ENCODE data around the gene SFXN1. TPM values are rescaled to one million over a fixed set of nuclear protein-coding genes. Genes with fewer than 3 reads are reported as not detected.
A peak's percentile ranks its signal among the peaks of the same experiment; 100 is the strongest.
"Not testable (repeated sequence)": the region's sequence is repeated elsewhere in the genome, so short reads cannot be mapped to it uniquely, and the experiment has no call there.

Gene SFXN1
- total and polyA plus RNA-seq, 2 experiments from 2014 or later, result 50.3 to 96.4 TPM

GRCh38 chr5:175443514-175444059 lies 34.8 kb upstream of the SFXN1 start:
- 3 to 4% methylated on average over 28 of the region's 29 CpGs for WGBS, 2 experiments (ENCODE audit: low coverage in 1 of 2, low lambda C conversion rate in 2 of 2, missing lambda C conversion rate in 2 of 2)
- H2AFZ ChIP-seq, result no peak overlapping the region
- DNase-seq, result peak; percentile 6
- H4K20me1 ChIP-seq (ENCODE audit: insufficient read depth), result no peaks in the 10 kb centered on the region
- peaks cover 37% of the 10 kb centered on the region for H3K27me3 ChIP-seq (replicated peaks; ENCODE audit: insufficient read depth)
- H3K9me2 ChIP-seq (ENCODE audit: insufficient read depth), result no peaks in the 10 kb centered on the region
- no peak overlapping the region for H3K27ac ChIP-seq
- H3F3A ChIP-seq (ENCODE audit: insufficient read depth), result no peaks in the 10 kb centered on the region
- TF ChIP-seq EZH2phosphoT487 (IDR thresholded peaks at IDR 0.05; ENCODE audit: insufficient read depth, low read depth), result no peak
- TF ChIP-seq EZH2 (IDR thresholded peaks at IDR 0.05; ENCODE audit: insufficient read depth, poor library complexity, severe bottlenecking), result no peak
- no peaks in the 10 kb centered on the region for H3K36me3 ChIP-seq (ENCODE audit: low read depth)
- H3K4me3 ChIP-seq, result no peak overlapping the region
- H3K4me1 ChIP-seq (ENCODE audit: insufficient read depth), result no peaks in the 10 kb centered on the region
- no peaks in the 10 kb centered on the region for H3K79me2 ChIP-seq (ENCODE audit: insufficient read depth)
- no peak overlapping the region for H3K9ac ChIP-seq
- no peak overlapping the region for H3K4me2 ChIP-seq (ENCODE audit: unreplicated experiment)
- H3K9me3 ChIP-seq (ENCODE audit: low read depth), result no peaks in the 10 kb centered on the region
- in situ Hi-C loops (cut with MboI), result loop anchor here (10.0 kb wide), 1 partner anchor 489 kb away; no protein-coding TSS in a partner anchor

- peaks cover 43% of the 10 kb centered on the region for H3K27me3 ChIP-seq (replicated peaks; ENCODE audit: insufficient read depth)
- no peaks in the 10 kb centered on the region for H3K79me2 ChIP-seq (ENCODE audit: insufficient read depth)
- in situ Hi-C loops (cut with MboI), result loop anchor here (10.0 kb wide), 1 partner anchor 489 kb away; no protein-coding TSS in a partner anchor
- H3K9me3 ChIP-seq (ENCODE audit: low read depth), result no peaks in the 10 kb centered on the region
- H2AFZ ChIP-seq, result no peak within 1 kb of the TSS
- no peak within 1 kb of the TSS for H3K9ac ChIP-seq
- TF ChIP-seq EZH2phosphoT487 (IDR thresholded peaks at IDR 0.05; ENCODE audit: insufficient read depth, low read depth) (no peak), EZH2 (IDR thresholded peaks at IDR 0.05; ENCODE audit: insufficient read depth, poor library complexity, severe bottlenecking) (no peak)
- WGBS, 2 experiments (ENCODE audit: low coverage in 1 of 2, low lambda C conversion rate in 2 of 2, missing lambda C conversion rate in 2 of 2), result 2 to 3% methylated on average over 60 to 88 of the region's 91 CpGs
- peak within 1 kb of the TSS; percentile 23 for H3K4me2 ChIP-seq (ENCODE audit: unreplicated experiment)
- H3K36me3 ChIP-seq (ENCODE audit: low read depth), result no peaks in the 10 kb centered on the region
- H3K4me3 ChIP-seq, result peak within 1 kb of the TSS; percentile 27
- no peak within 1 kb of the TSS for H3K27ac ChIP-seq
- H3K4me1 ChIP-seq (ENCODE audit: insufficient read depth), result no peaks in the 10 kb centered on the region
- no peaks in the 10 kb centered on the region for H3F3A ChIP-seq (ENCODE audit: insufficient read depth)
- peak; percentile 59 for DNase-seq
- H4K20me1 ChIP-seq (ENCODE audit: insufficient read depth), result no peaks in the 10 kb centered on the region
- H3K9me2 ChIP-seq (ENCODE audit: insufficient read depth), result no peaks in the 10 kb centered on the region
Measured at GRCh38 chr5:175444060-175444904, 34.1 kb upstream of the SFXN1 start, which contains the start of gene DRD1. Gene DRD1, minus strand, starts transcription at chr5:175444182. Its CDS starts 1,083 bp downstream, at chr5:175443099.

GRCh38 chr5:175444905-175445456 lies 33.4 kb upstream of the SFXN1 start:
- Histone ChIP-seq H3K27ac (no peak overlapping the region), H3K4me3 (no peak overlapping the region), H3K9ac (no peak overlapping the region), H3K4me1 (ENCODE audit: insufficient read depth) (no peaks in the 10 kb centered on the region), H3F3A (ENCODE audit: insufficient read depth) (no peaks in the 10 kb centered on the region), H3K4me2 (ENCODE audit: unreplicated experiment) (no peak overlapping the region), H3K9me2 (ENCODE audit: insufficient read depth) (no peaks in the 10 kb centered on the region), H3K36me3 (ENCODE audit: low read depth) (no peaks in the 10 kb centered on the region), H4K20me1 (ENCODE audit: insufficient read depth) (no peaks in the 10 kb centered on the region), H3K79me2 (ENCODE audit: insufficient read depth) (no peaks in the 10 kb centered on the region), H3K9me3 (ENCODE audit: low read depth) (no peaks in the 10 kb centered on the region), H3K27me3 (replicated peaks; ENCODE audit: insufficient read depth) (peaks cover 45% of the 10 kb centered on the region), H2AFZ (no peak overlapping the region)
- DNase-seq, result no peak
- 25 to 26% methylated on average over 35 to 37 of the region's 37 CpGs for WGBS, 2 experiments (ENCODE audit: low coverage in 1 of 2, low lambda C conversion rate in 2 of 2, missing lambda C conversion rate in 2 of 2)
- TF ChIP-seq EZH2 (IDR thresholded peaks at IDR 0.05; ENCODE audit: insufficient read depth, poor library complexity, severe bottlenecking) (no peak), EZH2phosphoT487 (IDR thresholded peaks at IDR 0.05; ENCODE audit: insufficient read depth, low read depth) (no peak)
- in situ Hi-C loops (cut with MboI), result loop anchor here (10.0 kb wide), 1 partner anchor 490 kb away; no protein-coding TSS in a partner anchor

- peaks cover 45% of the 10 kb centered on the region for H3K27me3 ChIP-seq (replicated peaks; ENCODE audit: insufficient read depth)
- H3K4me1 ChIP-seq (ENCODE audit: insufficient read depth); H3K4me3 ChIP-seq; H3K9me2 ChIP-seq (ENCODE audit: insufficient read depth); H3K4me2 ChIP-seq (ENCODE audit: unreplicated experiment); H3K27ac ChIP-seq; H3K79me2 ChIP-seq (ENCODE audit: insufficient read depth); H3F3A ChIP-seq (ENCODE audit: insufficient read depth); H3K36me3 ChIP-seq (ENCODE audit: low read depth); H3K9me3 ChIP-seq (ENCODE audit: low read depth); DNase-seq; H3K9ac ChIP-seq; H4K20me1 ChIP-seq (ENCODE audit: insufficient read depth); H2AFZ ChIP-seq: not testable (repeated sequence)
- 62 to 69% methylated on average over 14 of the region's 14 CpGs for WGBS, 2 experiments (ENCODE audit: low coverage in 1 of 2, low lambda C conversion rate in 2 of 2, missing lambda C conversion rate in 2 of 2)
- in situ Hi-C loops (cut with MboI), result loop anchor here (10.0 kb wide), 1 partner anchor 492 kb away; no protein-coding TSS in a partner anchor
Measured at GRCh38 chr5:175446378-175446777, 32.0 kb upstream of the SFXN1 start.
